ENCODE data around the gene ITGB4.

ITGB4 gene

DNA sequence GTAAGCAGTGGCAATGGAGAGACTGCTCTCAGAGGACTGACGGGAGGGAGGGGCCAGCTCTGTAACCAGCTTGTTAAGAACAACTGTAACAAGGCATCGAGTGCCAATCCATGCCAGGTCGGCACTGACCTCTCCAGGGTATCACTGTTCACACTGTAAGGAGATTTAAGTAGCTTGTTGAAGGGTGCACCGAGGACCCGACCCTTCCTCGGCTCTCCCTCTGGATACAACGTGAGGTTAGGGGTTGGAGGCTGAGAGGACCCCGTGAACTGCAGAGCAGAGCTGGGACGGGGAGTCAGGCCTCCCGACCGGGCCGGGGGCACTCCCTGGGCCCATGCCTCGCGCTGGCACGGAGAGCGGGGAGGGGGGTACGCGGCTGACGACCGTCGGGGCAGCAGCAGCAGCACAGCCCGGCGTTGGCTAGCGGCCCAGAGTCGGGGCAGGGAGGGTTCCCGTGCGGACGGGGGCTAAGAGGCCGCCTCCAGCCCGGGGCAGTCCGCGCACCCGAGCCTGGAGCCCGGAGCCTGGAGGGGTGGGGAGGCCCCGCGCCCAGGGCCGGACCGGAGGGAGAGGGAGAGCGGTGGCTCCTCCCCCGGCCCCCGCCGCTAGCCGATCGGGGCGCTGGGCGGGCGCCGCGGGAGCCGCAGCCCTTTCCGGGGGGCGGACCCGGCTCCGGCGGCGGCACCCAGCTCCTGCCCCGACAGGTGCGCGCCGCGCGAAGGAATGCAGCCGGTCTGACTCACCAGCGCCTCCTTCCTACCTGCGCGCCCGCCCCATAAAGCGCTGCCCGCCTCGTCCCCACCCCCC is at the start of gene ITGB4:
ITGB4 (plus strand) TSS at position 804 of the 807 bp plus-strand sequence. CDS start 3,245 bp downstream, outside the sequence.
- peaks cover 15% of the 10 kb centered on the region for H3K27me3 Mint-ChIP-seq
- H3K9me3 Mint-ChIP-seq = no peaks in the 10 kb centered on the region
- H3K36me3 Mint-ChIP-seq (ENCODE audit: low read depth) = no peaks in the 10 kb centered on the region
- H3K4me3 Mint-ChIP-seq = peak within 1 kb of the TSS; percentile 77
- peaks cover 4% of the 10 kb centered on the region for H3K4me1 Mint-ChIP-seq (ENCODE audit: low read depth)
- no peak within 1 kb of the TSS for H3K27ac Mint-ChIP-seq

DNA sequence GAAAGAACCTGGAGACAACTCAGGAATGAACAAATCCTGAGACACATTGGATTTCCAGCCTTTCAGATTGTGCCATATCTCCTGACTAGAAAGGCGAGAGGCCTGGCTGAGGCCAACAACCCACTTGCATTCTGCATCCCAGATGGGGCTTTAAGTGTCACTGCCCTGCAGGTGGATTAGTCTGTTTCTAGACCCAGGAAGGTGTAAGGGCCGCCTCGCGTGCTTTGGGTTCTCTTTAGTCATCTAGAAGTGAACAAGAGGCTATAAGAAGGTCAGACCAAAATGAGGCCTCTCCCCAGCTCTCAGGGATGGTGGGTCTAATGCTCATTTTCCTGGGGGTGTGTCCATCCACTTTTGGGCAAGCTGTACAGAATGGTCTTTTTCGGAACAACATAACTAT is 49.2 kb upstream of the ITGB4 start:
- Mint-ChIP-seq H3K4me1 (ENCODE audit: low read depth) (peaks cover 20% of the 10 kb centered on the region), H3K4me3 (no peak overlapping the region), H3K9me3 (no peaks in the 10 kb centered on the region), H3K36me3 (ENCODE audit: low read depth) (peaks cover 60% of the 10 kb centered on the region), H3K27ac (no peak overlapping the region), H3K27me3 (no peaks in the 10 kb centered on the region)

DNA sequence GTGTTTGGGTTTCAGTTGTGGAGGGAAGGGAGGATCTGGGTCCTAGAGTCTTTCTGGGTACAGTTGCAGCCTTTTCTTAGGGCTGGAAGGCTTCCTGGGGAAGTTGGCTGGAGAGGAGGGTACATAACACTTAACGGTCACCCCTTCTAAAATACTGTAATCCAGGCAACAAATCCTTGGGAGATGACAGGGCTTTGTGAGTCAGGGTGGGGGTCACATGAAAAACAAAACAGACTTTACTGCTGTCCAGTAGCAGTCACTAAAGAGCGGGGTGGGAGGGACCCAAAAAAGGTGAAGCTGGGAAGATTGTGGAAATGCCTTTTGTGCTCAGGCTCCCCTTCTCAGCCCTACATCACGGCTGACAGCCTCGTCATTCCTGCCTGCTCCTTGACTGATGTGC is 47.8 kb upstream of the ITGB4 start:
- peaks cover 27% of the 10 kb centered on the region for H3K4me1 Mint-ChIP-seq (ENCODE audit: low read depth)
- peaks cover 64% of the 10 kb centered on the region for H3K36me3 Mint-ChIP-seq (ENCODE audit: low read depth)
- no peak overlapping the region for H3K4me3 Mint-ChIP-seq
- H3K27me3 Mint-ChIP-seq = no peaks in the 10 kb centered on the region
- H3K27ac Mint-ChIP-seq = no peak overlapping the region
- no peaks in the 10 kb centered on the region for H3K9me3 Mint-ChIP-seq

DNA sequence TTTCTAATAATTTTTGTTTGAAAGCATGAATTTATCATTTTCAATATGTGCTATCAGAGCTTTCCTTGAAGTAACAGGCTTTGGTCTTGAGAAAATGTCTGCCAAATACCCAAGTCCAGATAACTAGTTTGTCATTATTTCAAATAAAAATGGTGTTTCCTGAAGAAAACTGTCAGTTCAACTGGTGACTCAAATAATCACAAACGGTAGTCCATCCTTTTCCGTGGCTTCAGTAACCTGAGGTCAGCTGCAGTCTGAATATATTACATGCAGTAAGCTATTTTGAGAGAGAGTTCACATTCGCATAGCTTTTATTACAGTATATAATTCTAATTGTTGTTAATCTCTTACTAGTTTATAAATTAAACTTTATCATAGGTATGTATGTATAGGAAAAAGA is 44.8 kb upstream of the ITGB4 start:
- Mint-ChIP-seq H3K9me3 (no peaks in the 10 kb centered on the region), H3K4me1 (ENCODE audit: low read depth) (peaks cover 19% of the 10 kb centered on the region), H3K27ac (no peak overlapping the region), H3K4me3 (no peak overlapping the region), H3K27me3 (no peaks in the 10 kb centered on the region), H3K36me3 (ENCODE audit: low read depth) (peaks cover 53% of the 10 kb centered on the region)

DNA sequence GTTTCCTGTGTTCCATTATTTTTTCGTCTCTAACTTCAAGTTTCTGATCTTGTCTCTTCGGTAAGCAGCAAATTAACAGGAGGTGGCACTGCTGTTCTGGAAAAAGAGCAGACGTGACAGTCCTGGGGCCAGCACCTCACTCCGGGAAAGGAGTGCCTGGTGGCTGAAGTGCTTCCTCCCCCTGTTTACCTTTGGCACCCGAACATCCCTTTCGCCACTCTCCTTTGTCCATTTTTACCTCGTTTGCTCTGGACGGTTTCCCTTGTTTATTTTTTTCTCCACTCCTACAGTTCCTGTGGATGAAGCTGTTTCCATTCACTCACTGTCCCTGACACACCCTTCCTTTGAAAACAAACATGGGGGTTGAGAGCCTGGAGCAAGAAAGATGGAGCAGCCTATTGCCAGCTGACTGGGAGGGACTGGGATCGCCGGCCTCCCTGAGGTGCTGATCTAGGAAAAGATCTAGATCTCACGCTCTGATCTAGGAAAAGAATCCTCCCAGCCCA is 41.5 kb upstream of the ITGB4 start:
- peaks cover 52% of the 10 kb centered on the region for H3K36me3 Mint-ChIP-seq (ENCODE audit: low read depth)
- no peaks in the 10 kb centered on the region for H3K27me3 Mint-ChIP-seq
- H3K27ac Mint-ChIP-seq = no peak overlapping the region
- no peak overlapping the region for H3K4me3 Mint-ChIP-seq
- H3K4me1 Mint-ChIP-seq (ENCODE audit: low read depth) = peaks cover 36% of the 10 kb centered on the region
- no peaks in the 10 kb centered on the region for H3K9me3 Mint-ChIP-seq

DNA sequence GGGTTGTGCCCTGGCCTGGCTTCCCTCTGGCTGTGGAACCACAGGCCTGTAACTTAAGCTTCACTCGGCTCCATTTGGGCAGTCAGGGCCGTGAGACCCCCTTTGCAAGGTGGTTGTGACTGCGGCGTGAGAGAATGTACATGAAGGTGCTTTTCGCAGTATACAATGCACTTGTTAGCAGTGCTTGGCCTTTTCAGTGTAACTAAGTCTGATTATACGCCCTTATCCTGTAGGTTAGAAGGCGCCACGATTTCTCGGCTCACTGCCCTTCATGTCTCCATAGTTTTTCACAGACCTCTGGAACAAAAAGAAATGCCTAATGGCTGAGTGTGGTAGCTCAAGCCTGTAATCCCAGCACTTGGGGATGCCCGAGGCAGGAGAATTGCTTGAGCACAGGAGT is 40.8 kb upstream of the ITGB4 start:
- no peaks in the 10 kb centered on the region for H3K27me3 Mint-ChIP-seq
- no peak overlapping the region for H3K4me3 Mint-ChIP-seq
- peaks cover 57% of the 10 kb centered on the region for H3K36me3 Mint-ChIP-seq (ENCODE audit: low read depth)
- H3K4me1 Mint-ChIP-seq (ENCODE audit: low read depth) = peaks cover 41% of the 10 kb centered on the region
- no peak overlapping the region for H3K27ac Mint-ChIP-seq
- H3K9me3 Mint-ChIP-seq = no peaks in the 10 kb centered on the region

DNA sequence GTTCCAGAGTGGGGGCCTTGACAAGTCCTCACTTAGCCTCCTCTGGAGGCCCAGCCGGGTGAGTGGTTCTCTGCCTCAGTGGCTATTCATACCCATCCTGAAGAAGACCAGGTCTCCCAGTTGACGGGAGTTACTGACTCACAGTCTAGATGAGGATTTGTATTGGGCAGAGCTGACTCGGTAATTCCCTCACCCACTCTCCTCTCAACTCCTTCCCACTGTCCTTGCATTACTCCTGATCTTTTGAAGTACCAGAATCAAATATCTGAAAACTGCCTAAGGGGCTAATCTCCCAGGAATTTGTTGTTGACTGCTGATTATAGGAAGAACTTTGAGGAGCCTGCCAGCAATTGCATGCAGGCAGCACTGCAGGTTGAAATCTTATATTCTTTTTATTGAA is 40.0 kb upstream of the ITGB4 start:
- Mint-ChIP-seq H3K36me3 (ENCODE audit: low read depth) (peaks cover 57% of the 10 kb centered on the region), H3K27ac (peak overlapping the region; percentile 9), H3K9me3 (no peaks in the 10 kb centered on the region), H3K4me1 (ENCODE audit: low read depth) (peaks cover 48% of the 10 kb centered on the region), H3K27me3 (no peaks in the 10 kb centered on the region), H3K4me3 (no peak overlapping the region)

DNA sequence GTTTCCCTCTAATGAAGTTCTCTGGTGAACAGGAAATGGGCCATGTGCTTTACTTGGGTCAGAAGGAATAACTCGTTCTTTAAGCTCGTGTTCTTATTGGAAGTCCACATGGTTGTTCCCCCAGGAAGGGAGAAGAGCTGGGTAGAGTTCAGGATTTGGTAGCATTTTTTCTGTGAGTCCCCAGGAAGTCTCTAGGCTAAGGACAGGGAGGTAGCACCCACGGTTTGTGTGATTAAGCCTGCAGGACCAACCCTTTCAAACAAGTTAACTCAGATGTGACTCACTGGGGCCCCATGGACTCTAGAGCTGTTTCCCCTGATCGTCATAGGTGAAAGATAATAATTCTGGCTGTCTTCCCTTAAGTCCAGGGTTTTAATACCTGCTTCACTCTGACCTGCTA is 37.7 kb upstream of the ITGB4 start:
- H3K4me1 Mint-ChIP-seq (ENCODE audit: low read depth) = peaks cover 59% of the 10 kb centered on the region

DNA sequence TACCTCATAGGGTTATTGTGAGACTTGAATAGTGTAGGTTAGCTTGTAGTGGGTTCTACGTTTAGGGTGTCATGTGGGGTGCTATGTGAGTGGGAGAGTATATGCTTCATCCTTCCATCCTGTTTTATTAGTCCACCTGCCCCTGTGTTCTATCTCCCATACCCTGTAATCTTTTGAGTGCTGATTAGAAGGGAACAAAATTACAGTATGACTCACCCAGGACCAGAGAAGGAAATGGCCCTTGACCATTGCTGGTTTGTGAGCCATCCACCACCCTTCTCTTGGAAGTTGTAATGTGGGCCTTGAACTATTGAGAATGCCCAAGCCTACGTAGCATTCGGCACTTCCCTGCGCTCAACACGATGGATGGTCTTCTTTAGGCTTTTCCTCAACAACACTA is 37.0 kb upstream of the ITGB4 start:
- H3K4me3 Mint-ChIP-seq = no peak overlapping the region
- peaks cover 65% of the 10 kb centered on the region for H3K4me1 Mint-ChIP-seq (ENCODE audit: low read depth)
- H3K9me3 Mint-ChIP-seq = no peaks in the 10 kb centered on the region
- H3K36me3 Mint-ChIP-seq (ENCODE audit: low read depth) = peaks cover 47% of the 10 kb centered on the region
- H3K27ac Mint-ChIP-seq = no peak overlapping the region
- no peaks in the 10 kb centered on the region for H3K27me3 Mint-ChIP-seq

More for the DNA sequence above, 37.7 kb upstream of the ITGB4 start:
- Mint-ChIP-seq H3K27ac (peak overlapping the region; percentile 58), H3K36me3 (ENCODE audit: low read depth) (peaks cover 50% of the 10 kb centered on the region), H3K27me3 (no peaks in the 10 kb centered on the region), H3K9me3 (no peaks in the 10 kb centered on the region), H3K4me3 (no peak overlapping the region)

DNA sequence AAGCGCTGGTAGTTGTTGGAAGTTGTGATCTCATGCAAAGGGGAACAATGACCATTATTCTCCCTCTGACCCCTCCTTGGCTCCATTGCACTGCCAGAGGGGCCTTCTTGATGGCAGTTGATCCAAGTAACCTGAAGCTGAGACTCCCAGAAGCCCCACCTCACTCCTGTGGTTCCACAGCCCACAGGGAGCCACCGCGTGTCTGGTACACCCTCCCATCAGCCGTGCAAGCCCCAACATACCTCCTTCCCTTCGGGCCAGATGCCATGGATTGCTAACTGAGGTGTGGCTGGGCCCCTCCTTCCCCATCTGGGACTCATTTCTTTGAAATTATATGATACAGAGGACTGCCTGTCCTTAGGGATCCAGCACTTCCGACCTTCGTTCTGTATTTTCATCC is 36.3 kb upstream of the ITGB4 start:
- peaks cover 72% of the 10 kb centered on the region for H3K4me1 Mint-ChIP-seq (ENCODE audit: low read depth)
- no peaks in the 10 kb centered on the region for H3K27me3 Mint-ChIP-seq
- no peaks in the 10 kb centered on the region for H3K9me3 Mint-ChIP-seq
- no peak overlapping the region for H3K4me3 Mint-ChIP-seq
- no peak overlapping the region for H3K27ac Mint-ChIP-seq
- H3K36me3 Mint-ChIP-seq (ENCODE audit: low read depth) = peaks cover 46% of the 10 kb centered on the region

DNA sequence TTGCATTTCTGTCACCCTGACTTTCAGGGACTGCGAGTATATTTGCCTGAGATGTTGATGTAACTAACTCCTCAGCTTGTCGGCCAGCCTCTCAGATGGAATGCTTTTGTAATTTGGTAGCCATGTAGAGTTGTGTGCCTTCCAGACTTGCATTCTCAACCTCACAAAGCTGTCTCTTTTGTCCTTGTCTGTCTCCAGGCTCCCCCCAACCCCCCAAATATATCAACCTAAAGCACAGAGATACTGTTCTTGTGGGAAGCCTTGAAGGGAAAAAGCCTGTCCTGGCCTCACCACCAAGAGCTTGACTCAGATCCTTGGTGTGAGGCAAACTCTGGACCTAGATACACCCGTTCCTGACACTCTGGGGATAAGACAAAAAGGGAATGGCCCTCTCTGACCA is 35.8 kb upstream of the ITGB4 start:
- peaks cover 45% of the 10 kb centered on the region for H3K36me3 Mint-ChIP-seq (ENCODE audit: low read depth)
- peaks cover 76% of the 10 kb centered on the region for H3K4me1 Mint-ChIP-seq (ENCODE audit: low read depth)
- no peaks in the 10 kb centered on the region for H3K9me3 Mint-ChIP-seq

DNA sequence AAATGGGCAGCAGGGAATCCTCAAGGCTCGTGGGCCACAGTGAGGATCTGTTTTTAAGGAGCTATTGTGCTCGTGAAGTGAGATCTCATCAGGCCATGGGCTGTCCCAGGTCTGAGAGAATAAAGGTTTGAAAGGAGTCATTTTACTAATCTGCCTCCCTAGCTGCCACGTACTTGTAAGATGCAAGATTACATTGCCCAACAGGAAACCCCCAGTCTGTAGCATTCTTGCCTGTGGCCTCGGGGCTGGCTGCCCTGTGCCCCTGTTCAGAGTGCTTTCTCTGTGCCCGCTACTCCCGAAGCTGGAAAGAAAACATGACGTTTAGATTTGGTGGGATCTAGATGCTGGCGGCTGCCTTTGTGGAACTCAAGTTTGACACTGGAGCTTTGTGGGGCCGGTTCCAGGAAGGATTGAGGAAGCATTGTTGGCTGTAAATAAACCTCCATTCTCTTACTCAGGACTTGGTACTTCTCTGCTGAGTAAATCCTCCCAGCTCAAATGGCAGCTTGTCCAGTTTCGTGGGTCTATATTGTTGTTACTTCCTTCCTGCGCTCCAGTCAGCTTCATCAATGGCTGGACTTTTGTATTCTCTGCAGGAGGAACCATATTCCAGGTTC is 32.9 kb upstream of the ITGB4 start:
- Mint-ChIP-seq H3K9me3 (no peaks in the 10 kb centered on the region), H3K4me1 (ENCODE audit: low read depth) (peaks cover 84% of the 10 kb centered on the region), H3K36me3 (ENCODE audit: low read depth) (peaks cover 46% of the 10 kb centered on the region), H3K4me3 (peak overlapping the region; percentile 40), H3K27ac (peak overlapping the region; percentile 92), H3K27me3 (no peaks in the 10 kb centered on the region)

More for the DNA sequence above, 35.8 kb upstream of the ITGB4 start:
- H3K4me3 Mint-ChIP-seq = no peak overlapping the region
- no peak overlapping the region for H3K27ac Mint-ChIP-seq
- no peaks in the 10 kb centered on the region for H3K27me3 Mint-ChIP-seq

DNA sequence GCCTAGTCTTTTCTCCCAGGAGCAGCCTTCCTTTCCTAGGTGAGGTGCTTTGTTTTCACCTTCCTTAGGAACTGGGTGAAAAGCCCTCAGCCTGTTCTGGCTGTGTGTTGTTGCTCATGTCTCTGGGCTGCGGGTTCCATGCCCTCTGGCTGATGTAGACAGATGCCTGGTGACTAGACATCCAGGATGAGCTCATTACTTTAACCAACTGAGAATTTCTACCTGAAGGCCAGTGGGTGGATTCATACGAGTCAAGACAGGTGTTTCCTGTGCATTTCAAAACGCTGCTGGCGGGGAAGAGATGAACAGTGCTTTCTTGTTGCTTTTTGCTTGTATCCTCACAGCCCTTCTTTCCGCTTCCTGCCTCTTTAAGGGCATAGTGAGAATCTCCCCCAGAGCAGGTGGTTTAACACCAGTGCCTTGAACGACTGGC is 31.8 kb upstream of the ITGB4 start:
- no peaks in the 10 kb centered on the region for H3K27me3 Mint-ChIP-seq
- no peaks in the 10 kb centered on the region for H3K9me3 Mint-ChIP-seq
- peaks cover 73% of the 10 kb centered on the region for H3K4me1 Mint-ChIP-seq (ENCODE audit: low read depth)
- peak overlapping the region; percentile 49 for H3K4me3 Mint-ChIP-seq
- peaks cover 39% of the 10 kb centered on the region for H3K36me3 Mint-ChIP-seq (ENCODE audit: low read depth)
- H3K27ac Mint-ChIP-seq = peak overlapping the region; percentile 92

DNA sequence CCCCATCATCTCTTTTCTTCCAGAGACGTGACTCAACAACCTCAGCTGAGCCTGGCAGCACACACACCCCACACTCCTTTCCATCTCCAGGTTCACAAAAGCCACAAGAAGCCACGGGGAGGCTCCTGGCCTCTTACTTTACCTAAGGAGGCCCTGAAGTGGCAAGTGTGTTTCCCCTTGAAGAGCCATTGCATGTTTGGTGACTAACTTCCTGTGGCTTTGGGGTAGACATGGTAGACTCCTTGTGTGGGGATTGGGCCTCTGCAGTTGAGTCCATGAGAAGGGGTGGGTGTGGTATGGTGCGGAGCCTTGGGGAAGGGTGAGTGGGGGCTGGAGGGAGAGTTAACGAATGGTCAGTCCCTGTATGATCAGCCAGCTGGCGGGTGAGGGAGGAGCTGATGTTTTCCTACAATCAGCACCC is 29.9 kb upstream of the ITGB4 start:
- H3K36me3 Mint-ChIP-seq (ENCODE audit: low read depth) = peaks cover 37% of the 10 kb centered on the region
- peak overlapping the region; percentile 85 for H3K27ac Mint-ChIP-seq
- no peaks in the 10 kb centered on the region for H3K27me3 Mint-ChIP-seq
- no peaks in the 10 kb centered on the region for H3K9me3 Mint-ChIP-seq
- H3K4me3 Mint-ChIP-seq = peak overlapping the region; percentile 19
- H3K4me1 Mint-ChIP-seq (ENCODE audit: low read depth) = peaks cover 58% of the 10 kb centered on the region

DNA sequence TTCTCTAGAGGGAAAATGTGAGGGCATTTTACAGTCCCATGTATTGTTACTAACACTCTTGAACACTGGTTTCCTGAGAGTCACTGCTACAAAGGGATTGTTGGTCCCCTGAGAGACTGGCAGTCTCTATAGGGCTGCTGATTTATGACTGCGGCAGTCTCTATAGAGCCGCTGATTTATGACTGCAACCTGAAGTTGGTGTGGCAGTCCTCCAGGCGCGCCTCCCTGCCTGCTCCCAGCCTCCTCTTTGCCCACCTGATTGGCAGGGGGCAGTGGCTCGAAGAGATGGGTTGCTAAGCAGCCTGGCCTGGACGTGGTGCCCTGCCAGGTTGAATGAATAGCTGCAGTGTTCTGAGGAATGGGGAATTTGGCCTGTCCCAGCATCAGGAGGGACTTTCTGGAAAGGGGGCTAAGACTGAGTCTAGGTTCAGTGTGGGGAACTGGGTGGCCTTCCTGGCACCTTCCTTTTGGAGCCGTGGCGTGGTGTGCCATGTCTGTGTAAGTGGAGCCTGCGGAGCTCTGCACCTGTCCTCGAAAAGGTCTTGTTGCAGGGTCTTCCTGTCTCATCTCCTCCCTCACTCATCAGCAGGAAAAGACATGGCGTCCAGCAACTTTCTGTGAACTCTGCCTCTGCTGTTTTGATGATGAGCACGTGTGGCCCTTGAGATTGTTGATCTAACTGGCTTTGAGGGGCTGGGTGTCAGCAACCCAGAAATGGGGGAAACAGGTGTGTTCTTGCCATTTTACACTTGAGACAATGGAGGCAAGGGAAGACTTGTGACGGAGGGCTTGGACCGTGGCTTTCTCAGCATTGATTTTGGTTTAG is 29.2 kb upstream of the ITGB4 start:
- peaks cover 37% of the 10 kb centered on the region for H3K36me3 Mint-ChIP-seq (ENCODE audit: low read depth)
- H3K27ac Mint-ChIP-seq = peak overlapping the region; percentile 85
- no peaks in the 10 kb centered on the region for H3K9me3 Mint-ChIP-seq
- H3K27me3 Mint-ChIP-seq = no peaks in the 10 kb centered on the region
- H3K4me1 Mint-ChIP-seq (ENCODE audit: low read depth) = peaks cover 52% of the 10 kb centered on the region
- H3K4me3 Mint-ChIP-seq = no peak overlapping the region
